Activated T-helper 17 cell treated with anti-CD3 and anti-CD28 coated beads, Interleukin-2, amount 50 U/mL, for 72 hours (primary cell): Measurements from ENCODE around the gene SDK2. TPM values are rescaled to one million over a fixed set of nuclear protein-coding genes. Genes with fewer than 3 reads are reported as not detected.
"Not testable (repeated sequence)": the region's sequence is repeated elsewhere in the genome, so short reads cannot be mapped to it uniquely, and the experiment has no call there.

Experiments
- ATAC-seq: fragments of 150-1000 bp; cut with Tn5 transposase; replicated peaks from 2 replicates; pipeline ENCODE4 v1.10.0; 2021; ENCODE audit warnings: mild to moderate bottlenecking, moderate library complexity
- H3K27ac Mint-ChIP-seq: one replicate; pipeline ENCODE4 v1.8.0; 2022; ENCODE audit warnings: mixed read lengths
- H3K27me3 Mint-ChIP-seq: one replicate; pipeline ENCODE4 v1.8.0; 2022; ENCODE audit warnings: mixed read lengths
- H3K36me3 Mint-ChIP-seq: one replicate; pipeline ENCODE4 v1.8.0; 2022; ENCODE audit warnings: low read depth, mild to moderate bottlenecking, mixed read lengths
- H3K4me1 Mint-ChIP-seq: one replicate; pipeline ENCODE4 v1.8.0; 2022; ENCODE audit warnings: mixed read lengths
- H3K4me3 Mint-ChIP-seq: one replicate; pipeline ENCODE4 v1.8.0; 2022; ENCODE audit warnings: mild to moderate bottlenecking, mixed read lengths
- H3K9me3 Mint-ChIP-seq: one replicate; pipeline ENCODE4 v1.8.0; 2022; ENCODE audit warnings: mixed read lengths
- total RNA-seq, 2 donors: library from RNA; stranded (reverse); gene quantifications; one replicate each; pipeline ENCODE4 v1.2.3, GENCODE V29; 2022

The SDK2 gene
- total RNA-seq, 2 donors from 2014 or later, result 0.19 to 0.26 TPM

DNA sequence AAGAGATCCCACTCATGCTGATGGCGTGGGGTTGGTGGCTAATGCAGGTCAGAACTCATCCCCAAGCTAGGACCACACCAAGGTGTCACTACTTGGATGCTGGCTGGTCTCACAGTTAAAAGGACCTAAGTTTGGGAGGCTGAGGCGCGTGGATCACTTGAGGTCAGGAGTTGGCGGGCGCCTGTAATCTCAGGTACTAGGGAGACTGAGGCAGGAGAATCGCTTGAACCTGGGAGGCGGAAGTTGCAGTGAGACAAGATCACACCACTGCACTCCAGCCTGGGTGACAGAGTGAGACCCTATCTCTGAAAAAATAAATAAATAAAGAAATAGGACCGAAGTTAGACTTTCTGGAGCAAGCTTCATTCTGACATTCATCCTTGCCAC, 325.8 kb downstream of the SDK2 start:
- Mint-ChIP-seq H3K4me3 (no peak overlapping the region), H3K4me1 (no peaks in the 10 kb centered on the region), H3K9me3 (no peaks in the 10 kb centered on the region), H3K27ac (no peak overlapping the region), H3K27me3 (no peaks in the 10 kb centered on the region), H3K36me3 (no peaks in the 10 kb centered on the region)
- no peak for ATAC-seq

DNA sequence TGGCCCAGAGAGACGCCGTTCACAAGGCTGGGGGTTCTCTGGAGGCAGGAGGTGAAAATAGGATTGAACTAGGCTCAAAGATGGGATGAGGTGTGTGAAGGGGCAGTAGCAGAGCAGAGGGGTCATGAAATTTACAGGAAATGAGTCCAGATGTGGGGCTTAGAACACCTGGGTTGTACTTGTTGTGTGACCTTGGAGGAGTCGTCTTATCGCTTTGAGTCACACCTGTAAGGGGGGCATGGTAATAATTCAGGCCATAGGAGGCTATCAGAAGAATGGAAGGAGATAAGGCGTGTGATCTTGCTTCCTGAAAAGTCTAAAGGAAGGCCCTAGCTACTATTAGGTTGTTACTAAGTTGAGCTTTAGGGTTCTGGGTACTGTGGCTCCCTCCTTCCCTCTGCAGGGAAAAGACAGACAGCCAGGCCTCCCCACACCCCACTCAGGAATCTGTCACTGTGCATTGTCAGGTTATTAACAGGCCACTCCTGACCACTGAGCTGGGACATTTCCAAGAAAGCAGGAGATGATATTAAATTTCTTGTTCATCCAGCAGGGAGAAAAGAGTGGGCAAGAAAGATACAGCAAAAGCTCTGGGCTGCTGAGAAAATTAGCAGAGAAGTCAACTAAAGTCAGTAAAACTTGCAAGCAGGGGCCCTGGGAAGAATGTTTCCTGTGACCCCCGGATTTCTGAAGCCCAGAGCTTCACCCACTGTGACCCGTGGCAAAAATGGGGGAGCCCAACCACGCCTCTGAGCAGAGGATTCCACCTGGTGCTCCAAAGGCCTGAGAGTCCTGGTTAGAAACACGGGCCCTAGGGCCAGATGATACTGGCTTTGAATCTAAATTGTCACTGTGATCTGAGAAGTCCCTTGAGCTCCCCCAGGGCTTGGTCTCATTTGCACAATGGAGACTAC, 326.5 kb downstream of the SDK2 start:
- Mint-ChIP-seq H3K9me3 (no peaks in the 10 kb centered on the region), H3K27ac (no peak overlapping the region), H3K4me1 (no peaks in the 10 kb centered on the region), H3K4me3 (no peak overlapping the region), H3K36me3 (no peaks in the 10 kb centered on the region), H3K27me3 (no peaks in the 10 kb centered on the region)
- ATAC-seq, result no peak

DNA sequence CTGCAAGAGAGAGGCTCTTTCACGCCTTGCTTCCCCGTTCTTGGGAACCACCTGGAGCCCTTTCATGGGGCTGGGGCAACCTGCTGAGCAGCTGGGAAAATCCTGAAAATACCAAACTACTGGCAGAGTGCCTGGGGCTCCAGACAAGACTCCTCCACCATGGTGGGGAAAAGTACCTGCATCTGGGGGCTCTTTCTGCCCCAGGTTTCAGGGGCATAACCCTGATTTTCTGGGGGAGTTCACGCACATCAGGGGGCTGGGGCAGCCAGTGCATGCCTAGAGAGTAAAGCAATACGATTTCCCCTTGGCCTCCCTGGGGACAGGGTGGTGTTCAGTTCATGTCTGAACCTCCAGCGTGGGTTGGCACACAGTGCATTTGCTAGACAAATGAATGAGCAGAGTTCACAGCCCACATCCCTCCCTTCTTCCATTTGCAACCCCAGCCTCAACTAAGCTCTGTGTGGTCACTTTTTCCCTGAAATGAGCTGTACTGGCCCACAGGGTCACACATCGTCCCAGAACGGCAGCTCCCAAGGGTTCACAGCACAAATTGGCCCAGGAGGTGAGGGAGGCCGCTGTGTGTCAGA, 327.2 kb downstream of the SDK2 start:
- no peaks in the 10 kb centered on the region for H3K9me3 Mint-ChIP-seq
- no peaks in the 10 kb centered on the region for H3K4me1 Mint-ChIP-seq
- H3K4me3 Mint-ChIP-seq, result no peak overlapping the region
- no peak for ATAC-seq
- no peak overlapping the region for H3K27ac Mint-ChIP-seq
- no peaks in the 10 kb centered on the region for H3K27me3 Mint-ChIP-seq
- H3K36me3 Mint-ChIP-seq, result no peaks in the 10 kb centered on the region

DNA sequence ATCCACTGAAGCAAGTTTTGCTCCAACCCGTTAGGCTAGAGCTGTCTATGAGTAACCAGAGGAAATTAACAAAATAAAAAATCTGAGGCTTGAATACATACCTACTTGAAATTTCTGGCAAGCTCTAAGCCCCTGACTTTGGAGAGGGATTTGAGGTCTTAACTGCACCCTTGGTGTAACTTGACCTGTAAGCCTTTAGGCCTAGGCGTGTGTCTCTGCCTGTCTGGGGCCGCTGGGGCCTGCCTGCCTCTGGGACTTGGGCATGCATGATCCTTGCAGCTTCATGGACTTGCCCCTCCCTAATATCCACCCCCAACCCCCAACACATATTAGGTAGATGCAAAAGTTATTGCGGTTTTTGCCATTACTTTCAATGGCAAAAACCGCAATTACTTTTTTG, 328.8 kb downstream of the SDK2 start:
- Mint-ChIP-seq H3K4me1 (no peaks in the 10 kb centered on the region), H3K4me3 (no peak overlapping the region), H3K27ac (no peak overlapping the region), H3K9me3 (no peaks in the 10 kb centered on the region), H3K27me3 (no peaks in the 10 kb centered on the region), H3K36me3 (no peaks in the 10 kb centered on the region)
- no peak for ATAC-seq

DNA sequence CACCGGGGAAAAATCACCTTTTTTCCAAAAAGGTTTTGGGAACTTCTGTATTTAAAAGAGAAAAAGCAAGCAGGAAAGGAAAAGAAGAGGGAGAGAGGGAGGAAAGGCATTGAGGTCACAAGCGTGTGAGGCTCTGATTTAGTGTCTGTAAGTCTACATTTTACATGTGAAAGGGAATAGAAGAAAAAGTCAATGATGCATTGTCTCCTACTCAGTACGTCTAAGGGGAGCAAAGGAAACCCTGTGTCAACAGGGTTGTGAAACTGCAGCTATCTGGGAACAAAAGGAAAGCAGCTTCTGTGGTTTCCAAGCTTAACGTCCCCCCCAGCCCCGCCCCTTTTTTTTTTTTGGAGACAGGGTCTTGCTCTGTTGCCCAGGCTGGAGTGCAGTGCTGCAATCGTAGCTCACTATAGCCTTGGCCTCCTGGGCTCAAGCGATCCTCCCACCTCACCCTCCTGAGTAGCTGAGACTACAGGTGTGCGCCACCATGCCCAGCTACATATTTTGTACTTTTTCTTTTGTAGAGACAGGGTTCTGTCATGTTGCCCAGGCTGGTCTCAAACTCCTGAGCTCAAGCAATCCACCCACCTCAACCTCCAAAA, 330.6 kb downstream of the SDK2 start:
- no peak overlapping the region for H3K27ac Mint-ChIP-seq
- no peak overlapping the region for H3K4me3 Mint-ChIP-seq
- ATAC-seq, result no peak
- H3K4me1 Mint-ChIP-seq, result no peaks in the 10 kb centered on the region
- H3K27me3 Mint-ChIP-seq, result no peaks in the 10 kb centered on the region
- no peaks in the 10 kb centered on the region for H3K36me3 Mint-ChIP-seq
- no peaks in the 10 kb centered on the region for H3K9me3 Mint-ChIP-seq

DNA sequence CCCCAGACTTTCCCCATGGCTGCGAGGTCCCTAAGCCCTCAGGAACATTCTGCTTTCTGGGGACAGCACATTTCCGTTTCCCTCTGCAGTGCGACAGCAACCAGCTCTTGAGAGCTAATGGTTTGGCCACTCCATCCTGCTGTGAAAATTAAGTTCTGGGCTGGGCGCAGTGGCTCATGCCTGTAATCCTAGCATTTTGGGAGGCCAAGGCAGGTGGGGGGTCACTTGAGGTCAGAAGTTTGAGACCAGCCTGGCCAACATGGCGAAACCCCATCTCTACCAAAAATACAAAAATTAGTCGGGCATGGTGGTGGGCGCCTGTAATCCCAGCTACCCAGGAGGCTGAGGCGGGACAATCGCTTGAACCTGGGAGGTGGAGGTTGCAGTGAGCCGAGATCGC, 331.4 kb downstream of the SDK2 start:
- not testable (repeated sequence) for H3K27ac Mint-ChIP-seq
- peak overlapping the region; percentile 85 for H3K4me3 Mint-ChIP-seq

DNA sequence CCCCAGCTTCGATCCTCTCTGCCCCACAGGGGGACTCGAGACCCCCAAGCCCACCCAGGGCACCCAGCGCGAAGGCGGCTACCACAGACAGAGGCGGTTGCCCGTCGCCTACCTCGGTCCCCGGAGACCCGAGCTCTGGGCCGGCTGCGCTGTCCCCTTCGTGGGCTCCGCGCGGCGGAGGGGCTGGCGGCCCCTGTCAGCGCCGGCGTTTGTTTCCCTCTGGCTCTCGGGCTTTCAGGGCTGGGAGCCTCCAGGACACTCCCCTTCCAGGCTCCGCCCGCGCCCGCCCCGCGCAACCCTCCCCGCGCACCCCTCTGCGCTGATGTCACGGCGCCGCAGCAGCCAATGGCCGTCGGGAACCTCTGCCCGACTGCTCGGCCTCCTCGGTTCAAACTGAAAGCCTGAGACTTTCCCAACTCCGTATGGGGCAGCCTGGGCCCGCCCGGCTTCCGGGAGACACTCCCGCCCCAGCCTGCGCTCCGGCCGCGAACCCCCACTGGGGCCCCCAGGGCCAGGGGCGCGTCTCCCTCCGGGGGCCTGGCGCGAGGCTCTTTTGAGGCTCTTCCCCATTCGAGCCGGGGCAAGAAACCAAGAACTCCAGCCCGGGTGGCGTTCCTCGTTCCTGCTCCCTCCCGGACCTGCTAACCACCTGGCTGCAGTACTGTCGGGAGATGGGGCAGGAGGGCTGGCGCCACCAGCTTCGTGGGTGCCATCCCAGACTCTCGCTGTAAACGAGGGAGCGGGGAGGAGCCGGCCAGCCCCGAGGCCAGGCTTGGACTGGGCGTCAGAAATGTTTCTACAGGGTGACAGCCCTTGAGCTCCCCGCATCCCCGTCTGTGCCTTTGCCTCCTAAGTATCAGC, 332.2 kb downstream of the SDK2 start, which contains the start of gene CDC42EP4:
TSS of gene CDC42EP4 (minus strand) at position 221 of the 861 bp plus-strand sequence. CDS start 25,501 bp downstream, outside the sequence.
- ATAC-seq, result peak; percentile 97
- no peak within 1 kb of the TSS for H3K27ac Mint-ChIP-seq
- H3K4me1 Mint-ChIP-seq, result no peaks in the 10 kb centered on the region
- H3K27me3 Mint-ChIP-seq, result no peaks in the 10 kb centered on the region
- peak within 1 kb of the TSS; percentile 85 for H3K4me3 Mint-ChIP-seq
- H3K9me3 Mint-ChIP-seq, result no peaks in the 10 kb centered on the region
- no peaks in the 10 kb centered on the region for H3K36me3 Mint-ChIP-seq

More for the DNA sequence above, 331.4 kb downstream of the SDK2 start:
- H3K4me1 Mint-ChIP-seq, H3K9me3 Mint-ChIP-seq, ATAC-seq, H3K36me3 Mint-ChIP-seq, H3K27me3 Mint-ChIP-seq: not testable (repeated sequence)

DNA sequence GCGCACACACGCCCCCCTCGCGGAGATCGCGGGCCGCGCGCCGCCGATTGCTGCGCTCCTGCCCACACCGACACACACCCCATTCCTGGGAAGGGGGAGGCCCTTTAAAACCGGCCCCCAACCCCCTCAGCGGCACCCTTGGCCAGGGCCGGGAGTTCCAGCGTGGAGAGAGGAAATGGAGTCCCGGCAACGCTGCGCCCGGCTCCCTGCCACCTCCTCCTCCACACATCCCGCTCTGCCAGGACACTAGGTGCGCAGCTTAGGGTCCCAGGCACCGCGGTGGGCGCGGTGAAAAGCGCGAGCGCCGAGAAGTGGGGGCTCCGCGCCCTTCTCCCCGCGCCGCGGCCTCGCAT, 332.8 kb downstream of the SDK2 start:
- H3K4me3 Mint-ChIP-seq, result peak overlapping the region; percentile 85
- no peaks in the 10 kb centered on the region for H3K36me3 Mint-ChIP-seq
- H3K27ac Mint-ChIP-seq, result no peak overlapping the region
- H3K4me1 Mint-ChIP-seq, result no peaks in the 10 kb centered on the region
- ATAC-seq, result peak; percentile 20
- H3K27me3 Mint-ChIP-seq, result no peaks in the 10 kb centered on the region
- H3K9me3 Mint-ChIP-seq, result no peaks in the 10 kb centered on the region

DNA sequence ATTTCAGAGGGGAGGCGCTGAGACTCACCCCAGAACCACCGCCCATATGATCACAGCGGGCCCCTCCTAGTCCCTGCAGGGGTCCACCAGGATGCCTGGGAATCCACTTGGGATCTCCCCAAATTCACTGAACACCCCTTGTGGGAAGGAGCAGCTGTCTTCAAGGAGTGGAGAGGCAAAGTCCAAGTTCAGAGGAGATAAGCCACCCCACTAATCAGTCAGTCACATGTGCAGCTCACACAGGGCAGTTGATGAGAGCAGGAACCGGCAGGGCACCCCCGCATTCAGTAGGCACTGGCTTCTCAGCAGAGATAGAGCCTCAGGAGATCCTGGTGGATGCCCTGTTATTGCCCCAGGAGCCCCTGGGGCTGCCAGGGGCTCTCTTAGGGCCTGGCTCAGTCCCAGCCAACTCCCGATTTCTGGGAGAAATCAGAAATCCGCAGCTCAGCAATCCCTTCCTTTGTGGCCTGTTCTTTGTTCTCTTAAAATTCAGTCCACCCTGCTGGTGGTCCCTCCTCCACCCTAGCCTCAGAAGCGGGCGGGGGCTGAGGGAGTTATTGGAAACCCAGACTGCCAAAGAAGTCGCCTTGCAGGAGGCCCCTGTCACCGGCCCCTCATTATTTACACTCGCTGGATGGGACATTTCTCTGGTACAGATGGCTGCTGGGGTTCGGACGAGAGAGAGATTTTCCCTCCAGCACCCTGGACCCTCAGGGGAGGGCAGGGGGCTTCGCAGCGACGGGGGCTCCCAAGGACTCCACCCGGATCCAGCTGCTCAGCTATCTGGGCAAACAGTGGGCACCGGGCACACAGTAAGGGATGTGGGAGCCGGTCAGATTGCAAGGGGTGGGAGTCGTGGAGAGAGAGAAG, 334.3 kb downstream of the SDK2 start:
- no peaks in the 10 kb centered on the region for H3K36me3 Mint-ChIP-seq
- H3K4me1 Mint-ChIP-seq, result no peaks in the 10 kb centered on the region
- H3K27ac Mint-ChIP-seq, result peak overlapping the region; percentile 52
- no peaks in the 10 kb centered on the region for H3K27me3 Mint-ChIP-seq
- peak overlapping the region; percentile 85 for H3K4me3 Mint-ChIP-seq
- no peaks in the 10 kb centered on the region for H3K9me3 Mint-ChIP-seq
- no peak for ATAC-seq

DNA sequence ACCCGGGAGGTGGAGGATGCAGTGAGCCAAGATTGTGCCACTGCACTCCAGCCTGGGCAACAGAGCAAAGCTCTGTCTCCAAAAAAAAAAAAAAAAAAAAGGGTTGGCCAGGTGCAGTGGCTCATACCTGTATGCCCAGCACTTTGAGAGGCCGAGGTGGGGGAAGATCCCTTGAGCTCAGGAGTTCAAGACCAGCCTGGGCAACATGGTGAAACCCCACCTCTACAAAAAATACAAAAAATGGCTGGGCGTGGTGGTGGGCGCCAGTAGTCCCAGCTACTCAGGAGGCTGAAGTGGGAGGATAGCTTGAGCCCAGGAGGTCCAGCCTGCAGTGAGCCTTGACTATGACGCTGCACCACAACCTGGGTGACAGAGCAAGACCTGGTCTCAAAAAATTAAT, 335.3 kb downstream of the SDK2 start:
- Mint-ChIP-seq H3K27ac (peak overlapping the region; percentile 52), H3K4me3 (peak overlapping the region; percentile 85)
- not testable (repeated sequence) for H3K9me3 Mint-ChIP-seq, H3K27me3 Mint-ChIP-seq, ATAC-seq, H3K36me3 Mint-ChIP-seq, H3K4me1 Mint-ChIP-seq

DNA sequence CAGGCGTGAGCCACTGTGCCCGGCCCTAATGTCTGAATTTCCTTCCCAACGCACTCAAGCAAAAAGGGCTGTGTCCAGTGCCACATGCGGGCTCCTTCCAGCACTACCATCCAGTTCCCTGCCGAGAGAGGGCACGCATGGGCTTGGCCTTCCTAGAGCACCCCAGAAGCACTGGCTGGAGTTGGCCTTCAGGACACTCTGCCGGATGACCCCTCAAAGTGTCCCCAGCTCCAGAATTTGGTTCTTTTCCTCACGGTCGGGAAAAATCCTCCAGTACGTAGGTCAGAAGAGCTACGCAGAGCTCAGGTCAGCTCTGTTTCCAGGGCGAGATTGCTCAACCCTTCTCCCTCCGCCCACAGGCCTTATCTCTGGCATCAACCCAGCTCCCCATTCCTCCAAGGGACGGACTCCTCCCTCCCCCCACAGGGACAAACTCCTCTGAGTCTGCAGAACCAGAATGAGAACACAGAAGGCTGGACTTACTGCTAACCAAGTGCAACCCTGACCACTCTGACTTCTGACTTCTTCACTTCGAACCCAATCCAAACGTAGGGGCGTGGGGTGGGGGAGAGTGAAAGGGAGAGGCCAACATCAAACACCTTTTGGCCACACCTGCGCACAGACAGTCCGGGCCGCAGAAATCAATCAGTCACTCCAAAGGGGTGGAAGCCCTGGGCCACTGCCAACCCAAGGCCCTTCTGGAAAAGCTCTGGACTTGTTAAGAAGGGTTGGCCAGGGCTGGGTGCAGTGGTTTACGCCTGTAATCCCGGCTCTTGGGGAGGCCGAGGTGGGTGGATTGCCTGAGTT, 336.0 kb downstream of the SDK2 start:
- no peaks in the 10 kb centered on the region for H3K4me1 Mint-ChIP-seq
- H3K4me3 Mint-ChIP-seq, result no peak overlapping the region
- H3K27me3 Mint-ChIP-seq, result no peaks in the 10 kb centered on the region
- no peak overlapping the region for H3K27ac Mint-ChIP-seq
- H3K36me3 Mint-ChIP-seq, result no peaks in the 10 kb centered on the region
- no peaks in the 10 kb centered on the region for H3K9me3 Mint-ChIP-seq
- no peak for ATAC-seq

DNA sequence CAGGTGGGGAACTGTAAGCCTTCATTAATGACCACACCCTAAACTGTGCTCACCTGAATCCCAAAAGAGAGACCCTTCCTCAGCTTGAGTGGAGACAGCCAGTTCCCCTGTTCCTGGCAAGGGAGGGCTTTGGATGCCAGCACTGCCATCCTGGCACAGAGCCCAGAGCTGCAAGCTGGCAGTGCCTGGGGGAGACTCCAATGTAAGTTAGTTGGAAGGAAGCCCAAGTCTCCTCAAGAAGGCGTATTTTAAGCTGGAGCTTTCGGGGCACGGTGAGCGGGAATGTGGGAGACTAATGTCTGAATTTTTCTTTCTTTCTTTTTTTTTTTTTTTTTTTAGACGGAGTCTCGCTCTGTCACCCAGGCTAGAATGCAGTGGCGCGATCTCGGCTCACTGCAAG, 337.1 kb downstream of the SDK2 start:
- no peak overlapping the region for H3K27ac Mint-ChIP-seq
- no peaks in the 10 kb centered on the region for H3K4me1 Mint-ChIP-seq
- H3K36me3 Mint-ChIP-seq, result no peaks in the 10 kb centered on the region
- H3K4me3 Mint-ChIP-seq, result no peak overlapping the region
- H3K9me3 Mint-ChIP-seq, result no peaks in the 10 kb centered on the region
- H3K27me3 Mint-ChIP-seq, result no peaks in the 10 kb centered on the region
- no peak for ATAC-seq
